GM21515 (cell line): ENCODE data around the gene IGFBP2.

Experiments used
- ATAC-seq: cut with Tn5 transposase; IDR thresholded peaks from one replicate; pipeline ENCODE4 v1.9.1; 2021; ENCODE audit not compliant: unreplicated experiment

Gene IGFBP2

DNA sequence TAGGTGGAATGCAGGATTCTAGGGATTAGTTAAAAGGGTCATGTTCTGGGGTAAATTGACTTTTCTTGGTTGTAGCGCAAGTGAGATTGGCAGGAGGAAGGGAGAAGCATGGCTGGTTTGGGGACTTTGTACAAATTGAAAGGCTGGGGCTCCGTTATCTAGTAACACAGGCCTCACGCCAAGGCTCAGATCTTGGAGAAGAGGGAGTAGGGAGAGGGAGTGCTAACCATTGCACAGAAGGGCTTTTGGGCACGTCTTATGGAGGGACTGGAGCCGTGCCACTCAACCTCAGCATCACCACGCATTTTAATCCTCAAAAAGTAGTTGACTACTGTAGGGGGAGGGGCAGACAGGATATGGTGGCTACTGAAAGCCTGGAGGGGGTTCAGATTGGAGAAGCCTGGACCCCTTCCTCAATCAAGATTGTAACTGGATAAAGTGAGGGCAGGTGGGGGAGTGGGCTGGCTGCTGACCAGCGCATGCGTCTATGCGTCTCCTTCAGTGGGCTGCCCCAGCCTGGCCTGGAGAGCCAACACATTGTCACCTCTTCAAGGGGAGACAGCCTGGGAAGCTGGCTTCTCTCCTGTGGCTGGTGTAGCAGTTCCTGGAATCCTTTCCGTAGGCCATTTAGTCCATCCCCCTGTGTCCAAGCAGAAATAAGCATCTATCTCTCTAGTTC, 47.9 kb downstream of the IGFBP2 start:
- no peak for ATAC-seq

DNA sequence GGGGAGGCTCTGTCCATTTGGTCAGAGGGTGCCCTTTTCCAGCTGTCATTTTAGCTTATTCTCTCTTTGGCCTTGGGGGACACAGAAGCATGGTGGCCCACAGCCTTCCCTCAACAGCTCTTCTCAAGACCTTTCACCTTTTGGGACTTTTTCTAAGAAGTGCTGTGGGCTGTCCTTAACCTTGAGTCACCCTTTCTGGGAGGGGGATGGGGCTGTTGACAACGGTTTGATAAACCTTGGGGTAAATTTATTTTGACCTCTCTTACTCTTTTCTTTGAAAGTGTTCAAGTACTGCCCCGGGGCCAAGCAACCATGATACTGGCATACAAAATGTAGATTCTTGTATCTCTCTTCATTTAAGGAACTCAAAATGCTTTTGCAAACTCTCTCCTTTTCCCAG, 48.5 kb downstream of the IGFBP2 start:
- no peak for ATAC-seq

DNA sequence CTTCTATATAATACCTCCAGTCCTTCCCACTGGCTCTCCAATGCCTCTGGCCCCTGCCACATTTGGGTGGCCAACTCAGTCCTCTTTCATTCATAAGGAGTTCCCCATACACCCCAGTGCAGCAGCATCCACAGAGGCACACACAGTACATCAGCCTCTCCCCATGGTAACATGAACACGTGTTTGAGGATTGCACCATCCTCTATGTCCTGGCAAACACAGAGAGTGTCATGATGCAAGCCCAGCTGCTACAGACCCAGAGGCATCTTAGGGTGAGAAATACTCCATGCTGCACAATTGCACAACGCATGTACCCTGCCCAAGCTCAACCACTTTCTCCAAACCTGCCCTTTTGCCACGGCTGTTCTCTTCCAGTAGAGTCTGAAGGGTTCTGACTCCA, 50.6 kb downstream of the IGFBP2 start:
- no peak for ATAC-seq

DNA sequence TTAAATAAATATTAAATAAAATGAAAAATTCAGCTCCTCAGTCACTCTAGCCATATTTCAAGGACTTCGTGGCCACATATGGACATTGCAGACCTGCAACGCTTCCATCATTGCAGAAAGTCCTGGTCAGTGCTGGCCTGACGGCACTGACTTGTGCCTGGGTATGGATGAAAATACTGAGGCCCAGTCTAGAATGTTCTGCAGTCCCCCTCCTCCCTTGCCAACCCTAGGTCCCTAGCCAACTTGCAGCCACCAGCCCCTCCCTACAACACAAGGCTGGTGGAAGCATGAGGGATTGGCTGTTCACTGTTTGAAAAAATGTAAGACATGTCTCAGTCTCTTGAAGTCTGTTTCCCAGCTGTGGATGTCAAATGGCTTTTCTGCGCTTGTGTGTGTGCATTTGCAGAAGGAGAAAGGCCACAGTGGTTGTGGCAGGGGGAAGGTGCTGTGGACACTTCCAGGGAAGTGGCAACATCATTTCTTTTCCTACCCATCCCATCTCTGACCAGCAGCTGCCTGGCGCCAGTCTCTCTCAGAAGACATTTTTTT, 52.2 kb downstream of the IGFBP2 start:
- ATAC-seq, result no peak

DNA sequence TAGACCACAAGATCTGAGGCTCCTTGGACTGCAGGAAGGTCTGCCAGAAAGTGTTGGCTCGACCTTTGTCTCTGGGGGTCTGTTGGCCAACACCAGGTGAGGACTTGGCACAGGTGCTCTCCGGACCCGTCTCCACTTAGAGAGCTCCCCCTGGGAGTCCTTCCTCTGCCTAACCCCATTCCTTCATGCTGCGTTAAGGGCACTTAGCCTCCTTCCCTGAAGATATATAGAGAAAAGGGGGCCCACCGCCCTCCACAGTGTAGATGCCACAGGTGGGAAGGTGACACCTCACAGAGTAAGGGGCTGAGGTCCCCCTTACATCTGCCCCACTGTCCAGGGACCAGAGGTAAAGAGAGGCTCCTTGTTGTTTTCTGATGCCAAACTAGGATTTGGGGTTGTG, 53.9 kb downstream of the IGFBP2 start:
- ATAC-seq, result no peak

DNA sequence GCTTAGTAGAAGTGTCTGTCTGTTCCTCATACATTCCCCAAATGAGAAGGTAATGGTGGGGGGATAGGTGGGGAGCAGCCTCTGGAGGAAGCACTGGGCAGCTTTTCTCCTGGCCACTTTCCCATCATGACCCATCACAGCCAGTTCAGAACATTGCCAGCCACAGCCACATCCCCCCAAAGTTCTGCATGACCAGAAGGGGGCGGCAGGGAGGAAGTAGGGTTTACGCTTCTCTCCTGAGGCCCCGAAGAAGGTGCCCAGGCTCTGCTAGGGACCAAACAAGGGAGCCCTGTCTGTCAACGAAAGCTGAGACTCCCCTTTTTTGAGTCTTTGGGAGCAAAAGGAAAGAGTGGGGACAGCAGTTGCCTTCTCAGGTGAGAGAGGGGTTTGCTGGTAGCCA, 54.4 kb downstream of the IGFBP2 start:
- no peak for ATAC-seq

DNA sequence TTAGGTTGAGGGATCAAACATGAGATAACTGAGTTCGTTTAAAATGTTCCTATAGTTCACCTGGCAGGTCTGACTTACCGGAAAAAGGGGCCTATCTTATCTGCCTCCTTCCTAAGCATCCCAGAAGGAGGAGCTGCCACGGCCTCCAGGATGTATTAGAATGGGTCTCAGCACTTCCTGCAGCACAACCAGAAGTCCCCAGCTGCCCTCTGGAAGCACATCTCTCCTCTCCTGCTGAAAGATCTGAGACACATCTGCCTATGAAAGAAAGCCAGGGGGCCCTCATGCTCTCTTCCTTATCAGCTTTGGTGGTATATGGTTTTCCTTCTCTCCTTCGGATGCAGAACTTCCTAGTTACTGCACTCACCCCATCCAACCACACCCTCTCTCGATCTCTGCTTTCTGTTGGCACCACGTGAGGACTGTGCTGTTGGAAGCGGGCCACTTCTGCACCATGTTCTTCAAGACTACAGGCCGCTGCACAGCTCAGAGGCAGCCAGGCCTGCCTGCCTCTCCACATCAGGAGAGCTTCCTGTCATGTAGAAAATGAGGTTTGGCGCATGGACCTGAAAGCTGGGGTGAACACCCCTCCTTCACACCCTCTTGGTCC, 55.6 kb downstream of the IGFBP2 start:
- no peak for ATAC-seq

DNA sequence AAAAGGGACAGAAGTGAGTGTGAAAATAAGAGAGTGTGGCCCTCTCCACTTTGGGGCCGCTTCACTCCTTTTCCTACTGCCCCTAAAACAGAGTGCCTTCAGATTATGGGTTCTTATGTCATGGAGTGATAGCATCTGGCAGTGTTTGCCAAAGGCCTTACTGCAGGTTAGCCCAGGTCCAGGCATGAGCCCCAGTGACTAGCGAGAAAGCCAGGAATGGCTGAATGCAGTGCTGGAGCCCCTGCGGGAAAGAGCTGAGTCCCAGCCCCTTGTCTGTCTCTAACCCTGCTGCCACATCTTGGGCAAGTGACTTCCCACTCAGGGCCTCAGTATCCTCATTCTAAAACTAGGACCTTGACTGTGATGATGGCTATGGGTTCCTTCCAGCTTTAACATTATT, 56.2 kb downstream of the IGFBP2 start:
- no peak for ATAC-seq

DNA sequence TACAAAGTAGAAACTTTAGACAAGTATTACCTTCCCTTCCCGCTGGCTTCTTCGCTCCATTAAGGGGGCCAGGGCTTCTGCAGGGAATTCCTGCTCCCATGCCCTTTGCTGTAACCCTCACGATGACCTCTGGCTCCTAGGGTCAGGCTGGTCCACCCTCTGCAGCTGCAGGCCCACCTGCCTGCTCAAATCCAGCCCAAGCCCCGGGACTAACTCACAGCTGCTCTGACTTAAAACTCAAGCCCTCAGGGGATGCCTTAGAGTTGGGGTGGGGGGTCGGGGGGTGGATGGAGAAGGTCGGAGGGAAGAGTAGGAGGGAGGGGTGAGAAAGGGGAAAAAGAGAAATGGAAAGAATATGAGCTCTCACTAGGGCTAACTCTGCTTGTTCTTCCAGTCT, 57.2 kb downstream of the IGFBP2 start:
- ATAC-seq, result no peak

DNA sequence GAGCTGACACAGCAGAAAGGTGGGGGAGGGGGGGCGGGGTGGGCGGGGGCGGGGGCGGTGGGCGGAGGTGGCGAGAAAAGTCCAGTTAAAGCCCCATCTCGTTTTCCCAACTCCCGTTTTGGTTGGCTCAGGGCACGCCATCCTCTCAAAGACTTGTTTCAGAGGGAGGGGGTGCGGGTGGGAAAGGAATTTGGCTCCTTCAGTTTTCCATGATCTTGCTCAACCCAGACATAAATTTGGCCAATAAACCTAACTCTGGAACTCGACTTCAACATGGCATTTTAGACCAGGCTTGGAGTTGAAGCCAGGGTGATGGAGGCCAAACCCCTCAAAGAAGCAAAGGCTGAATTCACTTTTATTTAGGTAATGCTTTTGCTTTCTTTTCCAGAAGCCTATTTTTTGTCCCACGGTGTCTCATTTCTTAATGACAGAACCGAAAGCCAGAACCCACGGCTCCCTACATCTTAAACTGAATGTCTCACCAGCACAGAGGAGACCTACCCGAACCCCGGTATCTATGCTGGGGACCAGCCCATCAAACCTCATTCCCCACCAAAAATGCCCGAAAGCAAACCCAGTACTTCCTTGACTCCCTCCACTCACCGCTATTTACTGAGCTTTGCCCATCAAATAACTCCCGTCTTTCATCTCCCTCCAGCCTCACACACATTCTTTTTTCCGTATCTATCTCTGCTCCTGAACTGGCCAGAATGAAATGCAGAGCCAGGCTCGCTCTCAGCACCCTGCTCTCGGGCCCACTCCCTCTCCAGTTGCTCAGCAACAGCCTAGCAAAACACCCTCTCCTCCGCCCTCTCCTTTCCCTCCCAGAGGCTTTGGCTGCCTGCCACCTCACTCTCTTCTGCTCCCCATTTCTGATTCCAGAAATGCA, 57.9 kb downstream of the IGFBP2 start:
- ATAC-seq, result no peak

DNA sequence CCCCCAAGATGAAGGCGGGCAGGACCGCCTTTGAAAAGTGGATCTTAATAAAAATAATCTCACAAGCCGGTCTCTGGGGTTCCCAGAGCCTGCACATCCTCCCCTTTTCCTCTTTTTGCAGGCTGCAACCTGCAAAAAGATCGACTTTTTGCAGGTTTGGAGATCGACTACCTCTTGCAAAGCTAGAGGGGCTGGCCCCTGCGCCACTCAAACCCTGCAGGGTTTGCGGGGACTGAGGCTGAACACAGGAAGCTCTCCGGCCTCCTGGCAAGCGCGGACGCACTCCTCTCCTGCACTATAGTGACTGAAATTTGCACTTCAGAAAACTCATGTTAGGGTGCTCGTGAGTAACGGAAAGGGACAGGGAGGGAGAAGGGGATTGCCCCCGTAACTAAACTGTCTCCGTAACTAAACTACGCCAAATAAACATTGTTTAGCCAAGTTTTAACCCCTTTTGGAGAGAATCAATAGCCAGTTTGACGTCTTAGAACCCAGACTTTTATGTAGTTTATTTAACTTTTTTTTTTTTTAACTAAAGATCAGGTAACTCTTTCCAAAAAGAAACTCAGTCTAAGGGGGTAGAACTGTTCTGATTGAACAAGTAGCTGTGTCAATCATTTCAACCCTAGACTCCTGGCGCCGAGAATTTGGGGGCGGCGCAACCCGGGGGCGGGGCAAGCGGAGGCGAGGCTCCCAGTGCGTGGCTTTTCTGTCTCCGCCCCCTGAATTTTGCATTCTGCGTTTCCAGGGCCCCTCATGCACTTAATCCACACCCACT, 59.6 kb downstream of the IGFBP2 start:
- peak; percentile 51 for ATAC-seq

DNA sequence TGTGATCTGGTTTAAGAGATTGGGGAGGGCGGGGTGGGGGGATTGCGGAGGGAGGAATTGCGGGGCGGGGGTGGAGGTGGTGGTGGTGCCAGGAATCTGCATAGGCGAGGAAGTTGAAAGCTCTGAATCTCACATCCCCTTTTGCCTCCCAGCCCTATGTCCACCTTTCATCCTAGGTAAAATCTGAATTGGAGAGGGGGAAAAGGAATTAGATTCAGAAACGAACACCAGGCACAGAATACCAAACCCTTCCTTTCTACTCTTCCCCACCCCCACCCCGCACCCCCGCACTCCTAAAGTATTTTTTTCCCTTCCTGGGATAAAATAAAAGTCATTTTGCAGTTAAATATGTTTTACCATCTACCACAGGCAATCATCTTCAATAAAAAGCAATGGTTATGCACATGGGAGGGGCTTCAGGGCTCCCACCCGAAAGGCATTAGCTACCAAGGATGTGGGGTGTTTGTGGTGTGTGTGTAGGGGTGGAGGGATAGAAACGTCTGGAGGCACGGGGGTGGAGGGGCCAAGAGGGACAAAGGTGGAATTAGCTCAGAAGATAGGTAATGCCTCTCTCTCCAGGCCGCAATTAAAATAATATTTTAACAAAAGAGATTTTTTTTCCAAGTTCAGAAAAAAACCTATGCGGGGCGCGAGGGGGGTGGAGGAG, 60.3 kb downstream of the IGFBP2 start:
- no peak for ATAC-seq

DNA sequence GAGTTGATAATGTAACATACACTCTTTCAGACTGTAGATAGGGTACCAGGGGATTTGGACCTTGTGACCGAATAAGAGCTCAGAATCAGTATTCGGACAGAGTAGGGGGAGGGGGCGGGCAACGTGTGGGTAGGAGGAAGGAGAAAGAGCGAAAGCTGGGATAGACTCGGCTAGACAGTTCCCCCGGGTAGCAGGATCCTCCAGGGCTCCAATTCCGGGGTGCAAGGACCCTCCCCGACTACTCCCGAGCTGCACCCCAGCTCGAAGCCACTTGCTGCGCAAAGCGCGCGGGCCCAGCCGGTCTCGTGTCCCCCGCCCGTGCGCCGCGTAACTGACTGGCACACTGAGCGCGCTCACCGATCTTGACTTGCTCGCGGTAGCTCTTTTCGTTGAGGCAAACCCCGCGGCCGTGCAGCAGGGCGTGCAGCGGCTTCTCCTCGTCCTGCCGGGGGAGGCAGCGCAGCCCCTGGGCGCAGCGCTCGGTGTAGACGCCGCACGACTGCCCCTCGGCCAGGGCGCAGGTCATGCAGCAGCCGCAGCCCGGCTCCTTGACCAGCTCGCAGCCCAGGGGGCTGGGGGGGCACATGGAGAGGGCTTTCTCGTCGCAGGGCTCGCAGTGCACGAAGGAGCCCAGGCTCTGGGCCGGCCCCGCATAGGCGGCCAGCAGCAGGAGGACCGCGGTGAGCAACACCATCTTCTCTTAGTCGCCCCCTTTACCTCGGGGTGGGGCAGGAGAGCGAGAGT, 61.0 kb downstream of the IGFBP2 start:
- no peak for ATAC-seq

DNA sequence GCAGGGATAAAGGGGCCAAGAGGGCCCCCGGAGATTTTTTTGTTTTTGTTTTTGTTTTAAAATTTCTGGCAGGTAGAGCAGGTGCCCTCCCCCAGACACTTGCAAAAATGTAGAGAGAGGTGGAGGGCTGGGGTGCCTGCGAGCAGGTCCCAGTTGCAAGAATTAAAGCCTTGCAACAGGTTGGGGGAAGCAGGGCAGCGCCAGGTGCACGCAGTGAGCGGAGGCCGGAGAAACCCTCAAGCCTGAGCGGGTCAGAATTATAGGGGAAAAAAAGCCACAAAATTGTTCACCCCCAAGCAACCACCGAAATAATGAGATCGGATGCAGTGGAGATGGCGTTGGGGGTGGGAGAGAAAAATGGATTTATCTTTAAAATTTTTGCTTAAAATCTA, 61.6 kb downstream of the IGFBP2 start:
- no peak for ATAC-seq

DNA sequence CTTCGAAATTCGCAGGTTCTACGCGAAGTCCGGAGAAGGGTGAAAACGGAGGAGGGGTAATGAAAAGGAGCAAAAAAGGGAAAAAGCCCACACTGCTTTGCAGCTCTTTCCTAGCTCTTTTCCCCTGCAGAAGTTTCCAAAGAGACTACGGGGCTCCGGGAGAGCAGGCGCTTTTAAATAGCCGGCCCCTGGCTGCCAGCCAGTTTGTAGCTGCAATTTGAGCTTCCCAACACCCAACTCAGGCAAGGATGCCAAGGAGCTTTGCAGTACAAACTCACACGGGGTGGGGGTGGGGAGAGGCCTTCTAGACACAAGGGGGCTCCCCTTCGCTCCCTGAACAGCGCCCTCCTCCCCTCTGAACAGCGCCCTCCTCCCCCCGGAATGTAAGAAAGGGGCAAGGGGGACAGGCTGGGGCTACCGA, 62.2 kb downstream of the IGFBP2 start, which contains the start of gene IGFBP5:
TSS of gene IGFBP5 (minus strand) at position 149 of the 421 bp plus-strand sequence. CDS start 774 bp downstream, outside the sequence.
- no peak for ATAC-seq

DNA sequence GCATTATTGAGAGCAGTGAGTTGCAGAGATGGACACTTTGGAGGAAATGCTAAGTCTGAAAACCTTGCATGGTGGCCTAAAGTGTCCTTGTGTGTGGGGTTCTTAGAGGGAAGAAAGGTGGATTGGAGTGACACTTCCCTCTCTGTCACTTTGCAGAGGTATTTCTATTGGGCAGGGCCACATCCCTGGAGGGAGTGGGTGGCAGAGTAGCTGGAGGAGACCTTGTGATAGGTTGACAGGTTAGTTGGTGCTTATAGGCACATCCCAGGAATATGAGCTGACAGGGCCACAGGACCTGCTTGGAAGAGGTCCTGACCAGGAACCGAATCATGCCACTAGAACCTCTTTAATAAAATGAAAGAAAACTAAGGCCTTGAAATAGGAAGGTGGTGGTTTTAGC, 63.1 kb downstream of the IGFBP2 start:
- ATAC-seq, result no peak

DNA sequence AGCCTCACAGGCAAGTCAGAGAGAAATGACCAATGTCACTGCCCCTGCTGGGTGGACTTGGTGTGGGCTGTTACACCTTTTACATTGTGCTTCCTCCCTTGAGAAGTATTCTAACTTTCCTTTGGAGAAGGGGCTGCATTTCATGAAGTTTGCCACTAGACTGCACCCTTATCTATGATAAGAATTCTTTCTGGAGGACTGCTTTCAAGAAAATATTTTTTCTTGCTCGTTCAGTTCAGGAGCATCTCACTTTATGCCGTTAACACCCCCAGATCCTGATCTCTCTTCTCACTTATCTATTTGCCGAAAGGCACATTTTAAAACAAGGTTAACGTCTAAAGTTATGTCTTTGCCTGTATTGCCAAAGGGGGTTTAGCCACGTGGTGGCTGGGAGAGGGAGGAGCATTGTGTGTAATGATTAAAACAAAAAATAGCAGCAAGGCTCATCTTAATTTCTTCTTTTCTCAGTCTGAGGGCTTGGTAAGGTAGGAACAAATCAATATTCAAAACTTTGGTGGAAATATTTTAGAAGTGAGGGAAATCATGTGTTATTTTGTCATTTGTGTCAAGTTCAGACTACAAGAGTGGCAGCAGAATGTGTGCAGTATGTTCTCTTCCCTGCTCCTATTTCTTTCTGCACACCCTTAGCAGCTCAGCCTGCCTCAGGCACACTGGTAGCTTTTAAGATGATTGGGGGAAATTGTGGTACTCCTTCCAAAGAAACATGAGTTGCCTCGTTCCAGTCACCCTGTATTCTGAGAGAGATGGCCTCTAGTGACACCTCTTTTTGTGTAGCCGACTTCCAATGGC, 63.7 kb downstream of the IGFBP2 start:
- no peak for ATAC-seq

DNA sequence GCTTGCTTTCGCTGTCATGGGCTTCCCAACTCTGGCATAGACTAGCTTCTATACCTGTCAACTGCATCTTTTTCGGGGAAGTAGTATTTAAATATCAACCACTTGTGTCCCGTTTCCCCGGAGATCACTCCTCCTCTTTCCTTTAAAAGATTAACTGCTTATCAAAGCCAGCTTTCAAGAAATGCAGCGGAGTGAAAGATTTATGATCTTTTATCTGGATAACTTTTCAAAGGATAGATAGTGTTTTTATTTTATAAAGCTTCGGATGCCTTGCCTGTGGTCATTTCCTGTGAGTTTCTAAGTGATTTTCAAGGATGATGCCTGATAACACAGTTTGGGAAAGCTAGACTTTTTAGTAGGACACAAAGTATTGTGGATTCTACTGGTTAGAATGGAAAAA, 65.1 kb downstream of the IGFBP2 start:
- no peak for ATAC-seq

DNA sequence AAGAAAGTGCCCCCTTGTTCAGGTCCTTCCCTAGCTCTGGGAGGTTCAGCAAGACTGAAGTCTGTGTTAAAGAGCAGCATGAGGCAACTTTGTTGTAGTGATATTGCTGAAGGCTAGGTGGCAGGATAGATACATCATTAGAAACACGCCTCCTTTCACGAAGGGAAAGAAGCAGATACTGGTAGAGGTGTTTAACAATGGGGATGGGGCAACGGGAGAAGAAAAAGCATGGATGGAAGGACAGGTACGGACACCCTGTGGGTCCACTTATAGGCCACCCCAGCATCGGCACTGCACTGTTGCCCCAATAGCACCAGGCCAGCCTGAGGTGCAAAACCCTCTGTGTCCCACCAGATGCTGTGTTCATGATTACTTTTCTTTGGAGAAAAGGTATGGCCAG, 65.7 kb downstream of the IGFBP2 start:
- peak; percentile 69 for ATAC-seq
